HT1080 (cell line): ENCODE data around the gene RPL7A. TPM values are rescaled to one million over a fixed set of nuclear protein-coding genes. Genes with fewer than 3 reads are reported as not detected.
A peak's percentile ranks its signal among the peaks of the same experiment; 100 is the strongest.
"Not testable (repeated sequence)": the region's sequence is repeated elsewhere in the genome, so short reads cannot be mapped to it uniquely, and the experiment has no call there.

ENCODE experiments used
- DNase-seq: peaks from one replicate; pipeline ENCODE4 v3.0.0-alpha.2; 2015; ENCODE audit warnings: low read depth
- total RNA-seq: library from RNA; depleted of rRNA; stranded (reverse); fragments of >200 nt; shearing (Covaris generic); gene quantifications from 2 replicates; pipeline ENCODE4 v1.2.3, GENCODE V29; 2014

RPL7A gene
- total RNA-seq, 1 experiment from 2014 or later, result 2,307 TPM

- no peak for DNase-seq
These were observed 19.8 kb downstream of the RPL7A start for GRCh38 chr9:133367778-133368177.

- no peak for DNase-seq
These were observed 20.3 kb downstream of the RPL7A start for GRCh38 chr9:133368249-133368881.

GRCh38 chr9:133369422-133369821 is 21.4 kb downstream of the RPL7A start:
- no peak for DNase-seq

GRCh38 chr9:133369933-133370332 is 21.9 kb downstream of the RPL7A start:
- no peak for DNase-seq

- DNase-seq, result no peak
These were observed 22.7 kb downstream of the RPL7A start for GRCh38 chr9:133370685-133371084.

GRCh38 chr9:133371261-133371711 is 23.3 kb downstream of the RPL7A start:
- no peak for DNase-seq

GRCh38 chr9:133372144-133372543 is 24.1 kb downstream of the RPL7A start:
- DNase-seq, result no peak

DNA sequence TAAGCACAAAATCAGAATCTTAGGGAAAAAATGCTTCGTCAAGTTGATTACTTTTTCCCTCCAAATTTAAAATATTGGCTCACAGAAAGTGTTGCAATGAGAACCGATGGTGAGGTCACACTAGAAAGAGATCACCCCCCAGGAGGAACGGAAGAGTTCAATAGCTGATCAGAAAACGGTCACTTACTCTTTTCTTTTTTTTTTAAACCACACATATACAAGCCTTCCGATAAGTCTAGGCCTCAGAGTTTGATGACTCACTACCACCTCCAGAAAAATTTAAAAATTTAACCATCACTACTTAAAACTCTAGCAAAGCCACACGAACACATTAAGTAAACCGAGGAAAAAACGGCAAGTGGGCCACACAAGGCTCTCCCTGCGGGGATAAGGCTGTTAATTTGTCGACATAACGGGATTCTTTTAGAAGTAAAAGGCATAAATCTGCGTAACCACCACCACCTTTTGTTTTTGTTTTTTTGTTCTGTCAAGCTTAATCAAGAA is 26.6 kb downstream of the RPL7A start:
- DNase-seq, result peak; percentile 49

DNA sequence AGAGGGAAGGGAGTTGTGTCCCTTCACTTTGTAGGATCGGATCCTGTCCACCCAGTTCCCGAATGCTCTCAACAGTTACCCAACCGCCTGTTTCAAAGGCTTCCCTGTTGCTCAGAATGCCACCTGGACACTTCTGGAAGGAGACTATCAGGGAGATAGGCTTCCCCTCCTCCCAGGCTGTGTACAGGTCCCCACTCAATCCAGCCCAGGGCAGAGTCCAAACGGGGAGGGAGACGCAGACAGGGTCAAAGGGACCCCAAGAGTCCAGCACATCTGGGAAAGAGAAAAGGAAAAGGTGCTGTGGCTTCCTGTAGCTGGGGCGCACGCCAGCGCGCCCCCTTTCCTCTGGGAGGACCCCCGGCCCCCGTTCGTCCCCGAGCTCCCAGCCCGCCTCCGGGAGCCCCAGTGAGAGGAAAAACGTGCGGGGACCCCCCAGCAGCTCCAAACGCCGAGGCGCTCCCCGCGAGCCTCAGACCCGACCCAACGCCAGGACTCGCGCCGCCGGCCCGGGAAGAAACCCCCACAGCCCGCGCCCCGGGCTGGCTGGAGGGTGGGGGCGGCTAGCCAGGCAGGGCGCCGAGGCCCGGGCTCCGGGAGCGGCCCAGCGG is 27.2 kb downstream of the RPL7A start:
- peak; percentile 36 for DNase-seq

- peak; percentile 94 for DNase-seq
These were observed 28.0 kb downstream of the RPL7A start, which contains the start of the genes STKLD1 and SURF4 for GRCh38 chr9:133375724-133376654. Gene STKLD1 (plus strand): TSS chr9:133376366. CDS start chr9:133376474, 108 bp downstream. Gene SURF4 (minus strand): TSS chr9:133376060. CDS start chr9:133375969, 91 bp downstream.

GRCh38 chr9:133377280-133377679 is 29.3 kb downstream of the RPL7A start:
- DNase-seq, result not testable (repeated sequence)

DNA sequence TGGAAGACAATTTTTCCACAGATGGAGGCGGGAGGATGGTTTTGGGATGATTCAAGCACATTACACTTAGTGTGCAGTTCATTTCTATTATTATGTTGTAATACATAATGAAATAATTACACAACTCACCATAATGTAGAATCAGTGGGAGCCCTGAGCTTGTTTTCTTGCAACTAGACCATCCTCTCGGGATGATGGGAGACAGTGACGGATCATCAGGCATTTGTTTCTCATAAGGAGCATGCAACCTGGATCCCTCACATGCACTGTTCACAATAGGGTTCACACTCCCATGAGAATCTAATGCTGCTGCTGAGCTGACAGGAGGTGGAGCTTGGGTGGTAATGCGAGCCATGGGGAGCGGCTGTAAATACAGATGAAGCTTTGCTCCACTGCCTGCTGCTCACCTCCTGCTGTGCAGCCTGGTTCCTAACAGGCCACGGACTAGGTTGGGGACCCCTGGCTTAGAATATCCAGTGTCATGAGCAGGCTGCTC is 29.8 kb downstream of the RPL7A start:
- peak; percentile 22 for DNase-seq

GRCh38 chr9:133378408-133378962 is 30.5 kb downstream of the RPL7A start:
- no peak for DNase-seq

- DNase-seq, result peak; percentile 35
These were observed 31.4 kb downstream of the RPL7A start for GRCh38 chr9:133379153-133380086.

DNA sequence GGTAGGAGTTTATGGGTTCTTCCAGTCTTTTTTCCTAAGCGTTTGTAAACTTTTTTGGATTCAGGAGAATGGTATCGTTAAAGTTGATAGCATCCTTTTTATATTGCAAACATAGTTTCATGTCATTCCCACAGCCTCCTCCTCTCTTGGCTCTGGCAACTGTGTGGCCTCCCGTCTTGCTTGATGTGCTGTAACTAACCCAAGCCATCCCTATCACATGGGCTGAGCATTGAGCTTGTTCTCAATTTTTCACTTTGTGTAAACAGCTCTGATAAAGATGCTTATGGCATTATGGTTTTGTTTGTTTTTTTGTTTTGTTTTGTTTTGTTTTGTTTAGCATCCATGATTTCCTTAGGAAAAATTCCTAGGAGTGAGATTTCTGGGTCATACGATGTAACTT is 32.7 kb downstream of the RPL7A start:
- no peak for DNase-seq

DNA sequence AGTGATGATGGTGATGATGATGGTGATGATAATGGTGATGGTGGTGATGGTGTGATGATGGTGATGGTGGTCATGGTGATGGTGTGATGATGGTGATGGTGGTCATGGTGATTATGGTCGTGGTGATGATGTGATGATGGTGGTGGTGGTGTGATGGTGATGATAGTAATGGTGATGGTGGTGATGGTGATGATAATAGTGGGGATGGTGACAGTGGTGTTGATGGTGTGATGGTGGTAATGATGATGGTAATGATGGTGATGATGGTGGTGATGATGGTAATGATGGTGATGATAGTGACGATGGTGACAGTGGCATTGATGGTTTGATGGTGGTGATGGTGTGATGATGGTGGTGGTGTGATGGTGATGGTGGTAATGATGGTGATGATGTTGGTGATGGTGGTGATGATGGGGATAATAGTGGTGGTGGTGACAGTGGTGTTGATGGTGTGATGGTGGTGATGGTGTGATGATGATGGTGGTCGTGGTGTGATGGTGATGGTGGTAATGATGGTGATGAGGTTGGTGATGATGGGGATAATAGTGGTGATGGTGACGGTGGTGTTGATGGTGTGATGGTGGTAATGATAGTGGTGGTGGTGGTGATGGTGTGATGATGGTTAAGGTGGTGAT is 34.6 kb downstream of the RPL7A start:
- no peak for DNase-seq

DNA sequence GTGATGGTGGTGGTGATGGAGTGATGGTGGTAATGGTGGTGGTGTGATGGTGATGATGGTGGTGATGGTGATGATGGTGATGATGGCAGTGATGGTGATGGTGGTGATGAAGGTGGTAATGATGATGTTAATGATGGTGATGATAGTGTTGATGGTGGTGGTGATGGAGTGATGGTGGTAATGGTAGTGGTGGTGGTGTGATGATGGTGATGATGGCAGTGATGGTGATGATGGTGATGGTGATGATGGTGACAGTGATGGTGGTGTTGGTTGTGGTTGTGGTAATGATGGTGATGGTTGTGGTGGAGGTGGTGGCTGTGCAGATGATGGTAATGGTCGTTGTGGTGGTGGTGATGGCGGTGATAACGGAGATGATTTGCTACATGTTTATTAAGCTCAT is 35.4 kb downstream of the RPL7A start:
- DNase-seq, result no peak

GRCh38 chr9:133384736-133385321 is 36.8 kb downstream of the RPL7A start:
- DNase-seq, result no peak

GRCh38 chr9:133385452-133385851 is 37.4 kb downstream of the RPL7A start:
- DNase-seq, result no peak
